Panc1 (cell line): ENCODE results near the gene NF1.

Experiments
- CTCF ChIP-seq: fragments of 450-650 bp; IDR thresholded peaks from 2 replicates; pipeline ENCODE4 v1.5.1; 2017; ENCODE audit warnings: mild to moderate bottlenecking
- POLR2AphosphoS5 ChIP-seq: IDR thresholded peaks from 2 replicates; pipeline ENCODE4 v1.6.1; 2012; ENCODE audit warnings: mild to moderate bottlenecking, low read depth, low read length, moderate library complexity

GRCh38 chr17:31405890-31406371 lies 311.2 kb downstream of the NF1 start:
- TF ChIP-seq CTCF (no peak), POLR2AphosphoS5 (no peak)
